ENCODE results near the gene SMG6.
"Not testable (repeated sequence)": the region's sequence is repeated elsewhere in the genome, so short reads cannot be mapped to it uniquely, and the experiment has no call there.

The SMG6 gene

GRCh38 chr17:2016494-2016893 lies 287.1 kb downstream of the SMG6 start:
- Histone ChIP-seq H3K4me3 (ENCODE audit: low read depth, low read length) (no peak overlapping the region), H3K36me3 (peaks cover 21% of the 10 kb centered on the region), H3K9me3 (ENCODE audit: severe bottlenecking) (no peaks in the 10 kb centered on the region), H3K27me3 (ENCODE audit: insufficient read depth, low read depth, severe bottlenecking) (no peaks in the 10 kb centered on the region), H3K27ac (no peak overlapping the region)
- no peak for DNase-seq
- no peak for TF ChIP-seq CTCF (IDR thresholded peaks at IDR 0.05; ENCODE audit: low read depth, low read length)

- no peak for TF ChIP-seq CTCF (IDR thresholded peaks at IDR 0.05; ENCODE audit: low read depth, low read length)
- no peak overlapping the region for H3K27ac ChIP-seq
These were observed 288.3 kb downstream of the SMG6 start for GRCh38 chr17:2015314-2015713.

GRCh38 chr17:2013994-2014317 lies 289.6 kb downstream of the SMG6 start:
- Histone ChIP-seq H3K4me3 (ENCODE audit: low read depth, low read length) (no peak overlapping the region), H3K27me3 (ENCODE audit: insufficient read depth, low read depth, severe bottlenecking) (no peaks in the 10 kb centered on the region), H3K9me3 (ENCODE audit: severe bottlenecking) (no peaks in the 10 kb centered on the region), H3K36me3 (peaks cover 27% of the 10 kb centered on the region), H3K27ac (no peak overlapping the region)
- no peak for DNase-seq
- TF ChIP-seq CTCF (IDR thresholded peaks at IDR 0.05; ENCODE audit: low read depth, low read length): no peak

More at GRCh38 chr17:2015314-2015713, 288.3 kb downstream of the SMG6 start:
- Histone ChIP-seq H3K4me3 (ENCODE audit: low read depth, low read length) (no peak overlapping the region), H3K27me3 (ENCODE audit: insufficient read depth, low read depth, severe bottlenecking) (no peaks in the 10 kb centered on the region), H3K36me3 (peaks cover 27% of the 10 kb centered on the region), H3K9me3 (ENCODE audit: severe bottlenecking) (no peaks in the 10 kb centered on the region)
- DNase-seq: no peak

GRCh38 chr17:2013220-2013993 lies 290.2 kb downstream of the SMG6 start:
- not testable (repeated sequence) for H3K9me3 ChIP-seq (ENCODE audit: severe bottlenecking); H3K4me3 ChIP-seq (ENCODE audit: low read depth, low read length); DNase-seq; H3K27me3 ChIP-seq (ENCODE audit: insufficient read depth, low read depth, severe bottlenecking); H3K27ac ChIP-seq
- H3K36me3 ChIP-seq: peaks cover 27% of the 10 kb centered on the region

- Histone ChIP-seq H3K27ac (no peak overlapping the region), H3K4me3 (ENCODE audit: low read depth, low read length) (no peak overlapping the region), H3K36me3 (peaks cover 27% of the 10 kb centered on the region), H3K27me3 (ENCODE audit: insufficient read depth, low read depth, severe bottlenecking) (no peaks in the 10 kb centered on the region), H3K9me3 (ENCODE audit: severe bottlenecking) (no peaks in the 10 kb centered on the region)
- no peak for DNase-seq
- no peak for TF ChIP-seq CTCF (IDR thresholded peaks at IDR 0.05; ENCODE audit: low read depth, low read length)
These were observed 291.1 kb downstream of the SMG6 start for GRCh38 chr17:2012499-2012898.

- H3K9me3 ChIP-seq (ENCODE audit: severe bottlenecking): no peaks in the 10 kb centered on the region
- peaks cover 35% of the 10 kb centered on the region for H3K36me3 ChIP-seq
- no peak overlapping the region for H3K4me3 ChIP-seq (ENCODE audit: low read depth, low read length)
- DNase-seq: no peak
- TF ChIP-seq CTCF (IDR thresholded peaks at IDR 0.05; ENCODE audit: low read depth, low read length): no peak
- no peak overlapping the region for H3K27ac ChIP-seq
- no peaks in the 10 kb centered on the region for H3K27me3 ChIP-seq (ENCODE audit: insufficient read depth, low read depth, severe bottlenecking)
These were observed 291.9 kb downstream of the SMG6 start for GRCh38 chr17:2011411-2012371.
